Mammary epithelial cell (primary cell): ENCODE measurements around the gene TMEM191B.
"Not testable (repeated sequence)": the region's sequence is repeated elsewhere in the genome, so short reads cannot be mapped to it uniquely, and the experiment has no call there.

Source experiments
- EZH2 ChIP-seq: IDR thresholded peaks from 2 replicates; pipeline ENCODE4 v1.6.1; 2012; ENCODE audit warnings: low read length, inconsistent platforms, borderline replicate concordance
- TF ChIP-seq, protein P1 (sequence below), 2 donors: IDR thresholded peaks in 1 of 2; conservative IDR thresholded peaks in 1 of 2; 2 replicates each; pipeline ENCODE4 v1.5.1; 2011 to 2012; ENCODE audit warnings: inconsistent platforms in 2 of 2, low read length in 2 of 2, mild to moderate bottlenecking in 2 of 2, control low read depth in 1 of 2, low read depth in 1 of 2; ENCODE audit not compliant: insufficient read depth in 1 of 2; ENCODE audit errors: extremely low read depth in 1 of 2

DNA sequence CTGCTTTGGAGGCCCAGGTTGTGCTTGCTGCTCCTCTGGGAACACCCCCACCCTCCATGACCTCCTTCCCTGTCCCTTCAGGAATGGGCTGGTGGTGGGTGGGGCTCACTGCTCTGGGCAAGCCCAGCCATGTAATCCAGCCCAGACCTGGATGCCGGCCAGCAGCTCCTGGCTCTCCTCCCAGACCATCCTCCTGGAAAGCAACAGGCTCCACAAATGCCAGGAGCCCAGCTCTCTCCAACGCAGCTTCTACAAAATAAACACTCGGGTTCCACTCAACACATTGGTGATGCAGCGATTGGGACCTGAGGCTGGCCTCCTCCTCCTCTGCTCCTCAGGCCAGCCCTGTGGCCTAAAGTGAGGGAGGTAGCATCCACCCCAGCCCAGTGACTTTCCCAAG, 30.9 kb downstream of the TMEM191B start:
- TF ChIP-seq, protein P1, sequence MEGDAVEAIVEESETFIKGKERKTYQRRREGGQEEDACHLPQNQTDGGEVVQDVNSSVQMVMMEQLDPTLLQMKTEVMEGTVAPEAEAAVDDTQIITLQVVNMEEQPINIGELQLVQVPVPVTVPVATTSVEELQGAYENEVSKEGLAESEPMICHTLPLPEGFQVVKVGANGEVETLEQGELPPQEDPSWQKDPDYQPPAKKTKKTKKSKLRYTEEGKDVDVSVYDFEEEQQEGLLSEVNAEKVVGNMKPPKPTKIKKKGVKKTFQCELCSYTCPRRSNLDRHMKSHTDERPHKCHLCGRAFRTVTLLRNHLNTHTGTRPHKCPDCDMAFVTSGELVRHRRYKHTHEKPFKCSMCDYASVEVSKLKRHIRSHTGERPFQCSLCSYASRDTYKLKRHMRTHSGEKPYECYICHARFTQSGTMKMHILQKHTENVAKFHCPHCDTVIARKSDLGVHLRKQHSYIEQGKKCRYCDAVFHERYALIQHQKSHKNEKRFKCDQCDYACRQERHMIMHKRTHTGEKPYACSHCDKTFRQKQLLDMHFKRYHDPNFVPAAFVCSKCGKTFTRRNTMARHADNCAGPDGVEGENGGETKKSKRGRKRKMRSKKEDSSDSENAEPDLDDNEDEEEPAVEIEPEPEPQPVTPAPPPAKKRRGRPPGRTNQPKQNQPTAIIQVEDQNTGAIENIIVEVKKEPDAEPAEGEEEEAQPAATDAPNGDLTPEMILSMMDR (conservative IDR thresholded peaks at IDR 0.05 in 1 of 2, IDR thresholded peaks at IDR 0.05 in 1 of 2; ENCODE audit: extremely low read depth in 1 of 2, insufficient read depth in 1 of 2, low read depth in 1 of 2, low read length in 2 of 2) = not testable (repeated sequence)
- TF ChIP-seq EZH2 = not testable (repeated sequence)
